Left lung (tissue), 10 donors: Measurements from ENCODE around the gene NPDC1. TPM values are rescaled to one million over a fixed set of nuclear protein-coding genes. Genes with fewer than 3 reads are reported as not detected.

ENCODE experiments used
- ATAC-seq: fragments of 200-7000 bp; cut with Tn5 transposase; one replicate; pipeline ENCODE4 v1.9.1; 2020; ENCODE audit warnings: moderate library complexity
- DNase-seq, 4 donors: peaks; one replicate each; pipeline ENCODE4 v3.0.0-alpha.2; 2013 to 2020
- H3K27ac ChIP-seq, 2 donors: fragments of 200-600 bp; sonication (generic) in 1 of 2; one replicate each; pipeline versions ENCODE4 v1.5.0 to v1.8.0; 2020 to 2021
- H3K27me3 ChIP-seq, 2 donors: fragments of 200-600 bp; sonication (generic) in 1 of 2; one replicate each; pipeline versions ENCODE4 v1.5.0 to v1.8.0; 2020 to 2021
- H3K36me3 ChIP-seq, 2 donors: fragments of 200-600 bp; sonication (generic) in 1 of 2; one replicate each; pipeline versions ENCODE4 v1.5.0 to v1.8.0; 2020 to 2021
- H3K4me1 ChIP-seq, 2 donors: fragments of 200-600 bp; one replicate each; pipeline ENCODE4 v1.8.0; 2021
- H3K4me3 ChIP-seq, 2 donors: fragments of 200-600 bp; sonication (generic) in 1 of 2; one replicate each; pipeline versions ENCODE4 v1.5.0 to v1.8.0; 2020 to 2021; ENCODE audit warnings: mild to moderate bottlenecking in 1 of 2
- H3K9me3 ChIP-seq, 2 donors: fragments of 200-600 bp; sonication (generic) in 1 of 2; one replicate each; pipeline versions ENCODE4 v1.5.0 to v1.8.0; 2020 to 2021
- CTCF ChIP-seq, 2 donors: fragments of 200-600 bp; sonication (generic) in 1 of 2; IDR thresholded peaks; one replicate each; pipeline versions ENCODE4 v1.5.0 to v1.8.0; 2021; ENCODE audit warnings: antibody characterized with exemption in 2 of 2
- intact Hi-C, 2 donors: fragments of 100-400 bp; cut with DNase I; formaldehyde crosslinking; loops; one replicate each; pipeline versions ENCODE4 v1.11.2 to v1.14.2; 2022
- polyA plus RNA-seq, 6 donors: library from polyadenylated mRNA; unstranded; fragments of 120-200 nt; gene quantifications; one replicate each; pipeline ENCODE4 v1.2.1, GENCODE V29; 2013; ENCODE audit not compliant: insufficient read length in 6 of 6
- total RNA-seq, 2 donors: library from RNA; stranded (reverse); fragmentation: NEBNext Ultra II Directional; extraction: Animal tissue kit (Norgen Biotek cat#: 25700); gene quantifications; one replicate each; pipeline ENCODE4 v1.2.1, GENCODE V29; 2021
- donor health status: DM: no; HTN: yes; CAD: no.
- donor health status: DM: no; HTN: no; CAD: no.

The NPDC1 gene
- total and polyA plus RNA-seq, 8 donors: 24.4 to 105 (median 31.7) TPM

- peak overlapping the region; percentile 66 to 78 for H3K4me3 ChIP-seq
- H3K27ac ChIP-seq: no peak overlapping the region
- peaks cover 0 to 54% of the 10 kb centered on the region in 2 donors for H3K36me3 ChIP-seq
- peaks cover 11 to 42% of the 10 kb centered on the region in 2 donors for H3K4me1 ChIP-seq
- DNase-seq: peak in 1 of 4 donors; percentile 61
- ATAC-seq: no peak
- intact Hi-C loops: no loop called here
- TF ChIP-seq CTCF (IDR thresholded peaks at IDR 0.05): no peak
- no peaks in the 10 kb centered on the region for H3K9me3 ChIP-seq
- H3K27me3 ChIP-seq: peaks cover 0 to 17% of the 10 kb centered on the region in 2 donors
These were observed 32.9 kb upstream of the NPDC1 start for GRCh38 chr9:137078701-137079400.

GRCh38 chr9:137077758-137078693 is 32.0 kb upstream of the NPDC1 start:
- ATAC-seq: peak; percentile 15
- H3K27ac ChIP-seq: peak overlapping the region in 1 of 2 donors; percentile 65
- no peak for TF ChIP-seq CTCF (IDR thresholded peaks at IDR 0.05)
- peaks cover 0 to 17% of the 10 kb centered on the region in 2 donors for H3K27me3 ChIP-seq
- peak overlapping the region; percentile 66 to 78 for H3K4me3 ChIP-seq
- intact Hi-C loops: no loop called here
- peaks cover 0 to 46% of the 10 kb centered on the region in 2 donors for H3K36me3 ChIP-seq
- peaks cover 11 to 35% of the 10 kb centered on the region in 2 donors for H3K4me1 ChIP-seq
- no peaks in the 10 kb centered on the region for H3K9me3 ChIP-seq
- peak in 1 of 4 donors; percentile 84 for DNase-seq

GRCh38 chr9:137077010-137077747 is 31.2 kb upstream of the NPDC1 start, which contains the start of gene UAP1L1:
Gene UAP1L1, plus strand, starts transcription at chr9:137077517. Its CDS starts 16 bp downstream, at chr9:137077533.
- H3K4me1 ChIP-seq: peaks cover 11 to 30% of the 10 kb centered on the region in 2 donors
- no peaks in the 10 kb centered on the region for H3K9me3 ChIP-seq
- TF ChIP-seq CTCF (IDR thresholded peaks at IDR 0.05): no peak
- intact Hi-C loops: no loop called here
- peak; percentile 74 for ATAC-seq
- H3K27me3 ChIP-seq: peaks cover 0 to 17% of the 10 kb centered on the region in 2 donors
- peaks cover 0 to 38% of the 10 kb centered on the region in 2 donors for H3K36me3 ChIP-seq
- DNase-seq: peak; percentile 45 to 92 (median 82)
- H3K4me3 ChIP-seq: peak within 1 kb of the TSS; percentile 66 to 78
- H3K27ac ChIP-seq: peak within 1 kb of the TSS; percentile 61 to 65

GRCh38 chr9:137076636-137077009 is 30.6 kb upstream of the NPDC1 start:
- Histone ChIP-seq H3K4me1 (peaks cover 11 to 34% of the 10 kb centered on the region in 2 donors), H3K27ac (peak overlapping the region; percentile 61 to 64), H3K9me3 (no peaks in the 10 kb centered on the region), H3K27me3 (peaks cover 0 to 17% of the 10 kb centered on the region in 2 donors), H3K36me3 (peaks cover 0 to 32% of the 10 kb centered on the region in 2 donors), H3K4me3 (peak overlapping the region; percentile 14 to 78)
- intact Hi-C loops: no loop called here
- no peak for TF ChIP-seq CTCF (IDR thresholded peaks at IDR 0.05)
- ATAC-seq (peak; percentile 4), DNase-seq (no peak)
